ENCODE results near the gene DHFR2. TPM values are rescaled to one million over a fixed set of nuclear protein-coding genes. Genes with fewer than 3 reads are reported as not detected.

The DHFR2 gene
- total and polyA plus RNA-seq, 7 donors: 1.2 to 5.4 (median 4.2) TPM

DNA sequence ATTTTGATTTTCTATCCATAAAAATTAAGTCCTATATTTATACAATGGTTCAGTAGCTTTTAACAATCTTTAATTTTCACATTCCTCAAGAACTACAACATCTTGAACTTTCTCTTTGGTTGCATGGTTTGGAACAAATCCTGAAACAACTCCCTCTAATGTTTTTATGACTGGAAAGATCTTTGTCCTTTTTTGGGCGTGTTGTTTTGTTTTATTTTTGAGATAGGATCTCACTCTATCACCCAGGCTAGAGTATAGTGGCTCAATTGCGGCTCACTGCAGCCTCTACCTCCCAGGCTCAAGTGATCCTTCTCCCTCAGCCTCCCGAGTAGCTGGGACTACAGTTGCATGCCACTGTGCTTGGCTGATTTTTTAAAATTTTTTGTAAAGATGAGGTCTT lies 38.3 kb downstream of the DHFR2 start:
- Histone ChIP-seq H3K4me1 (no peaks in the 10 kb centered on the region), H3K27ac (no peak overlapping the region), H3K4me3 (no peak overlapping the region), H3K36me3 (peaks cover 0 to 6% (median 0%) of the 10 kb centered on the region in 4 donors), H3K9me3 (no peaks in the 10 kb centered on the region), H3K27me3 (no peaks in the 10 kb centered on the region)
- TF ChIP-seq POLR2AphosphoS5 (IDR thresholded peaks at IDR 0.05) (no peak), EP300 (IDR thresholded peaks at IDR 0.05) (no peak), POLR2A (IDR thresholded peaks at IDR 0.05) (no peak)
- TF ChIP-seq, protein P1, sequence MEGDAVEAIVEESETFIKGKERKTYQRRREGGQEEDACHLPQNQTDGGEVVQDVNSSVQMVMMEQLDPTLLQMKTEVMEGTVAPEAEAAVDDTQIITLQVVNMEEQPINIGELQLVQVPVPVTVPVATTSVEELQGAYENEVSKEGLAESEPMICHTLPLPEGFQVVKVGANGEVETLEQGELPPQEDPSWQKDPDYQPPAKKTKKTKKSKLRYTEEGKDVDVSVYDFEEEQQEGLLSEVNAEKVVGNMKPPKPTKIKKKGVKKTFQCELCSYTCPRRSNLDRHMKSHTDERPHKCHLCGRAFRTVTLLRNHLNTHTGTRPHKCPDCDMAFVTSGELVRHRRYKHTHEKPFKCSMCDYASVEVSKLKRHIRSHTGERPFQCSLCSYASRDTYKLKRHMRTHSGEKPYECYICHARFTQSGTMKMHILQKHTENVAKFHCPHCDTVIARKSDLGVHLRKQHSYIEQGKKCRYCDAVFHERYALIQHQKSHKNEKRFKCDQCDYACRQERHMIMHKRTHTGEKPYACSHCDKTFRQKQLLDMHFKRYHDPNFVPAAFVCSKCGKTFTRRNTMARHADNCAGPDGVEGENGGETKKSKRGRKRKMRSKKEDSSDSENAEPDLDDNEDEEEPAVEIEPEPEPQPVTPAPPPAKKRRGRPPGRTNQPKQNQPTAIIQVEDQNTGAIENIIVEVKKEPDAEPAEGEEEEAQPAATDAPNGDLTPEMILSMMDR (IDR thresholded peaks at IDR 0.05): no peak
- intact Hi-C loops (cut with DNase I): no loop called here
- DNase-seq: no peak
- 11 to 53% methylated on average over 3 of the region's 3 CpGs for WGBS, 2 donors

DNA sequence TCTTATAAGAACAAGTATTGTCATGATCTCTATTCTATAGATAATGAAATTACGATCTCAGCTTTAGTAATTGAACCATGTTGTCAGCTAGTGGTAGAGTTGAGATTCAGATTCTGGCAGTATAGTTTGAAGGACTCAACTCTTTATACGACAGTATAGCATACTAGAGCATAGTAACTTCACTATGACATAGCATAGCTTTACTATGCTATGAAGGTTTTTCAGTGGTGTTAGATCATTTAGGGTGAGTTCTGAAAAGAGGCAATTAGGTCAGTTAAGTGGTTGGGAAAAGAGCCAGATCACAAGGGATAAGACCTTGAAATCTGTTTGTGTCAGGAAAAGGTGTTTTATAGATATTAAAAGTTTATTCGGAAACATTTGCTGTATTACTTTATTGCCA lies 42.4 kb downstream of the DHFR2 start:
- H3K36me3 ChIP-seq: peaks cover 0 to 6% (median 0%) of the 10 kb centered on the region in 4 donors
- H3K27ac ChIP-seq: no peak overlapping the region
- TF ChIP-seq POLR2AphosphoS5 (IDR thresholded peaks at IDR 0.05): no peak
- no peak for TF ChIP-seq POLR2A (IDR thresholded peaks at IDR 0.05)
- no peak for TF ChIP-seq EP300 (IDR thresholded peaks at IDR 0.05)
- TF ChIP-seq, protein P1 (IDR thresholded peaks at IDR 0.05): no peak
- DNase-seq: no peak
- no peaks in the 10 kb centered on the region for H3K9me3 ChIP-seq
- no peaks in the 10 kb centered on the region for H3K4me1 ChIP-seq
- intact Hi-C loops (cut with DNase I): no loop called here
- no peaks in the 10 kb centered on the region for H3K27me3 ChIP-seq
- WGBS, 2 donors: 26 to 80% methylated on average over 3 of the region's 3 CpGs
- no peak overlapping the region for H3K4me3 ChIP-seq

DNA sequence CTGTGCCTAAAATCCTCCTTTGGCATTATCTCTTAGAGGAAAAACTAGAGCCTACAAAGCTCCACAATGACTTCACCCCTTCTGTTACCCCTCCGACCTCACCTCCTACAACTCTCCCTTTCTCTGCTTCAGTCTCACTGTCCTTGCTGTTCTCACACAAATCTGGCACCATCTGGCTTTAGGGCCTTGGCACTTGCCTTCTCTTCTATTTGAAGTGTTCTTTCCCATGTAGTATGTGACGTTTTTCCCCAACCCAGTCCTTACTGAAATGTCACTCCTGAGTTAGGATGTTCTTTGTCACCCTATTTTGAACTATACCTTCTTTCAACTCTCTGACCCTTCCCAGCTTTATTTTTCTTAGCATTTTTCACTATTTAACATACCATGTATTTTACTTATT lies 43.1 kb downstream of the DHFR2 start:
- TF ChIP-seq POLR2AphosphoS5 (IDR thresholded peaks at IDR 0.05) (no peak), EP300 (IDR thresholded peaks at IDR 0.05) (no peak), POLR2A (IDR thresholded peaks at IDR 0.05) (no peak)
- TF ChIP-seq, protein P1 (IDR thresholded peaks at IDR 0.05): no peak
- no peak overlapping the region for H3K4me3 ChIP-seq
- WGBS, 2 donors: 88 to 90% methylated on average over 2 of the region's 2 CpGs
- H3K4me1 ChIP-seq: no peaks in the 10 kb centered on the region
- H3K36me3 ChIP-seq: peaks cover 0 to 6% (median 0%) of the 10 kb centered on the region in 4 donors
- no peak overlapping the region for H3K27ac ChIP-seq
- intact Hi-C loops (cut with DNase I): no loop called here
- no peaks in the 10 kb centered on the region for H3K27me3 ChIP-seq
- DNase-seq: no peak
- no peaks in the 10 kb centered on the region for H3K9me3 ChIP-seq

DNA sequence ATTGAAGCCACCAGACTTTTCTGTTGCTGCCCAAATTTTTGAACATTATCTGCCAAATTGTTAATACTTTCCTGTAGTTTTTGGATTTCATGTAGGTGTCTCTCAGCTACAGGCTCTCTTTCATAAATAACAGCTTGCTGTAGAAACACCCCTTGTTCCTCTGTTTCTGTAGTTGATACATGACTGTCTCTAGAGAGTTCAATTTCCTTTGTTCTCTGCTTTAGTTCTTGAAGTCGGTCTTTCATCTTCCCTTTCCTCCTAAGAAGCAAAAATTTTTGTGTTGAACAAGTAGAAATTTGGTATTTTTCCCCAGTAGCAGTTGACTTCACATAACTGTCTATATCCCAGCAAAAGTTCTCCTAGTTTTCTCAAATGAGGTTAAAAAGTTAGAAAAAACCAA lies 47.7 kb downstream of the DHFR2 start:
- Histone ChIP-seq H3K4me1 (no peaks in the 10 kb centered on the region), H3K27ac (no peak overlapping the region), H3K36me3 (no peaks in the 10 kb centered on the region), H3K27me3 (no peaks in the 10 kb centered on the region), H3K9me3 (no peaks in the 10 kb centered on the region), H3K4me3 (no peak overlapping the region)
- TF ChIP-seq POLR2AphosphoS5 (IDR thresholded peaks at IDR 0.05): no peak
- no peak for TF ChIP-seq POLR2A (IDR thresholded peaks at IDR 0.05)
- no peak for TF ChIP-seq EP300 (IDR thresholded peaks at IDR 0.05)
- TF ChIP-seq, protein P1 (IDR thresholded peaks at IDR 0.05): no peak
- no peak for DNase-seq
- intact Hi-C loops (cut with DNase I): no loop called here
- WGBS, 2 donors: 58 to 91% methylated on average over 1 of the region's 1 CpG

DNA sequence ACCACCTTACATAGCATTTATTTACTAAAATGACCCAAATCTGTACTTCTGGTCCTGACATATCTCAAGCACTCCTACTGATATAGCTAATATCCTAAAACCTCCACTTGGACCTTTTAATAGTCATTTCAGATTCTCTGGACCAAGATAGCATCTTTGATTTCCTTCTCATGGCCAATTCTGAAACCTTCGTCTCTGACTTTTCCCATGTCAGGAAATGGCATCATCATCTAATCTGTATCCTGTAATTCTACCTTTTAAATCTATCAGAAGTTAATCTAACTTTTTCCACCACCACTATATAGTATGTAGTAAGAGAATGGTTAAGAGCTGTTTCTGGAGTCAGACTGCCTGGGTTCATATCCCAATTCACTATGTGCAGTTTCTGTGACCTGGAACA lies 50.5 kb downstream of the DHFR2 start:
- Histone ChIP-seq H3K4me3 (no peak overlapping the region), H3K9me3 (no peaks in the 10 kb centered on the region), H3K36me3 (no peaks in the 10 kb centered on the region), H3K27ac (no peak overlapping the region), H3K27me3 (no peaks in the 10 kb centered on the region), H3K4me1 (no peaks in the 10 kb centered on the region)
- WGBS, 2 donors: 84 to 95% methylated on average over 1 of the region's 1 CpG
- TF ChIP-seq POLR2AphosphoS5 (IDR thresholded peaks at IDR 0.05) (no peak), POLR2A (IDR thresholded peaks at IDR 0.05) (no peak), EP300 (IDR thresholded peaks at IDR 0.05) (no peak)
- TF ChIP-seq, protein P1 (IDR thresholded peaks at IDR 0.05): no peak
- no peak for DNase-seq
- intact Hi-C loops (cut with DNase I): no loop called here

Measured in sigmoid colon (tissue), 7 donors.